ENCODE measurements around the gene TLL1. TPM values are rescaled to one million over a fixed set of nuclear protein-coding genes. Genes with fewer than 3 reads are reported as not detected.

Gene TLL1
- polyA plus RNA-seq, 1 experiment = not detected

DNA sequence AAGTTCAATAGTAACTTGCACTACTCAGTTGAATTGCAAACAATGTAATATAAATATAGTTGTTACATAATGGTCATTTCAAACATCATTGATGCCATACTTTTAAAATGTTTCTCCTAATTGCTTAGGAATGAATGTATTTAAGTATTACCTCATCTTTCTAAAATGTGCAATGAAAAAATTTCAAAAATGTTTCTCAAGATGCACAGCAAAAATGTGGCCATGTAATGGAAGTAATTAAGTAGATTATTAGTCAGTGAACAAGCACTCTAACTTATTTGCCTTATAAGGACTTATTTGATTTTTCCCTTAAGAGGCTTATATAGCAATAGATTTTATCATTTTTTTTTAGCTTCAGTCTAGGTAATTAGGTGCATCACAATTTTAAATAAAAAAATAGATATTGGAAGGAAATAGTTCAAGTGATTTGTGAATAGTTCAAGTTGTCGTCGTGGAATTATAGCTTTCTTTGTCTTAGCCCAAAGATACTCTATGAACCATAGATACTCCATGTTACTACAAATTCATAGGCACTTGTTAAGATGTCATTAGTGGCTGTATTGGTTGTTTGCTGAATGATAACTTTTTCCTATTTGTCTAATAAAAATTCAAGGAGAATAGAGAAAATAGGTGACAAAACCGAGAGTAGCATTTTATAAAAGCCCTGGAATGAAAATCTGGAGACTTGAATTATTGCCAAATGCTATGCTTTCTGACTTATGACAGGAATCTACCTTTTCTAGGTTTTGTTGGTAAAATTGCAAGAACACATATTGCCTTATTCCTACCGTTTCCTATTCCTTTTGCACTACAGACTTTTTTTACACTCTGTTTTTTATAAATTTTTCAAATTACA lies 118.5 kb downstream of the TLL1 start:
- Histone ChIP-seq H3K9me3 (ENCODE audit: control insufficient read depth, insufficient read depth, low read length) (no peaks in the 10 kb centered on the region), H3K4me3 (ENCODE audit: low read depth, low read length) (no peak overlapping the region), H3K27me3 (ENCODE audit: control insufficient read depth, insufficient read depth, low read length) (no peaks in the 10 kb centered on the region), H3K27ac (ENCODE audit: low read depth, low read length) (no peak overlapping the region)
- DNase-seq (ENCODE audit: low read depth, low spot score) = no peak
- TF ChIP-seq, protein P1, sequence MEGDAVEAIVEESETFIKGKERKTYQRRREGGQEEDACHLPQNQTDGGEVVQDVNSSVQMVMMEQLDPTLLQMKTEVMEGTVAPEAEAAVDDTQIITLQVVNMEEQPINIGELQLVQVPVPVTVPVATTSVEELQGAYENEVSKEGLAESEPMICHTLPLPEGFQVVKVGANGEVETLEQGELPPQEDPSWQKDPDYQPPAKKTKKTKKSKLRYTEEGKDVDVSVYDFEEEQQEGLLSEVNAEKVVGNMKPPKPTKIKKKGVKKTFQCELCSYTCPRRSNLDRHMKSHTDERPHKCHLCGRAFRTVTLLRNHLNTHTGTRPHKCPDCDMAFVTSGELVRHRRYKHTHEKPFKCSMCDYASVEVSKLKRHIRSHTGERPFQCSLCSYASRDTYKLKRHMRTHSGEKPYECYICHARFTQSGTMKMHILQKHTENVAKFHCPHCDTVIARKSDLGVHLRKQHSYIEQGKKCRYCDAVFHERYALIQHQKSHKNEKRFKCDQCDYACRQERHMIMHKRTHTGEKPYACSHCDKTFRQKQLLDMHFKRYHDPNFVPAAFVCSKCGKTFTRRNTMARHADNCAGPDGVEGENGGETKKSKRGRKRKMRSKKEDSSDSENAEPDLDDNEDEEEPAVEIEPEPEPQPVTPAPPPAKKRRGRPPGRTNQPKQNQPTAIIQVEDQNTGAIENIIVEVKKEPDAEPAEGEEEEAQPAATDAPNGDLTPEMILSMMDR (IDR thresholded peaks at IDR 0.05; ENCODE audit: low read depth, low read length) = no peak
- POLR2A ChIA-PET = no interaction called here
- CTCF ChIA-PET = no interaction called here

DNA sequence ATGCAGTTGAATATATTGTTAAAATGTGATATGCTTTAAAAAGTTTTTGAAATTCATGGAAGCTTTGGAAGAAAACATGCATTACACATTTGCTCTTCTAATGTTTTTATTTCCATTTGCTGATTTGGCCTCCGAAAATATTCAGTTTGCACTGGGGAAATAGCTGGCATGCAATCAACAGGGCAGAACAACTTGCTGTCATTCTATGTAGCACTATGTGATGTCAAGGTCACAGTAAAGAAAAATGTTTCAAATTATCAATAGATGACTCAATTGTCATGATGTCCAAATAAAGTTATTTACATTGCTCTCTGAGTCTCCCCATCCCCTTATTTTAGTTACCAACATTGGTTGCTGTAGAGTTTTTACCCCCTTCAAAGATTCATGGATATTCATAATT lies 119.2 kb downstream of the TLL1 start:
- no peak overlapping the region for H3K4me3 ChIP-seq (ENCODE audit: low read depth, low read length)
- H3K9me3 ChIP-seq (ENCODE audit: control insufficient read depth, insufficient read depth, low read length) = no peaks in the 10 kb centered on the region
- POLR2A ChIA-PET = no interaction called here

DNA sequence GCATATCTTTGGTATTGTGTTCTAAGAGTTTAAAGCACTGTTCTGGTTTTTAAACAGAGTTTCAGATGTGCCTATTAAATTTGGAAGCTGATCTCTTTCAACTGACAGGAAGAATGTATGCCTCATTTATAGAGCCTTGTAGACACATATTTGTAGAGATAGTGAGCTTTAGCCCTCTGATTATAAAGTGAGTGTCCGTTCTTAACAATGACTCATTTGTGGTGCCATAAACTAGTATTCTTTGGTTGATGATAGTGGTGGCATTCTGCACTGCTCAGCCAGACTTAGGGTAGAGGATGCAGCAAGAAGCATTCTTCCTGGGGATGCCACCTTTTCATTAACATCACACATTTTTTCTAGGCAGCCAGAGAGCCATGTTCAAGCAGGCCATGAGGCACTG lies 121.7 kb downstream of the TLL1 start:
- no peak overlapping the region for H3K4me3 ChIP-seq (ENCODE audit: low read depth, low read length)
- ChIA-PET POLR2A (no interaction called here), CTCF (no interaction called here)
- no peaks in the 10 kb centered on the region for H3K9me3 ChIP-seq (ENCODE audit: control insufficient read depth, insufficient read depth, low read length)
- H3K27me3 ChIP-seq (ENCODE audit: control insufficient read depth, insufficient read depth, low read length) = no peaks in the 10 kb centered on the region
- DNase-seq (ENCODE audit: low read depth, low spot score) = no peak
- H3K27ac ChIP-seq (ENCODE audit: low read depth, low read length) = no peak overlapping the region
- TF ChIP-seq, protein P1 (IDR thresholded peaks at IDR 0.05; ENCODE audit: low read depth, low read length) = no peak

More for the DNA sequence above, 119.2 kb downstream of the TLL1 start:
- CTCF ChIA-PET = no interaction called here
- Histone ChIP-seq H3K27ac (ENCODE audit: low read depth, low read length) (no peak overlapping the region), H3K27me3 (ENCODE audit: control insufficient read depth, insufficient read depth, low read length) (no peaks in the 10 kb centered on the region)
- TF ChIP-seq, protein P1 (IDR thresholded peaks at IDR 0.05; ENCODE audit: low read depth, low read length) = no peak
- DNase-seq (ENCODE audit: low read depth, low spot score) = no peak

DNA sequence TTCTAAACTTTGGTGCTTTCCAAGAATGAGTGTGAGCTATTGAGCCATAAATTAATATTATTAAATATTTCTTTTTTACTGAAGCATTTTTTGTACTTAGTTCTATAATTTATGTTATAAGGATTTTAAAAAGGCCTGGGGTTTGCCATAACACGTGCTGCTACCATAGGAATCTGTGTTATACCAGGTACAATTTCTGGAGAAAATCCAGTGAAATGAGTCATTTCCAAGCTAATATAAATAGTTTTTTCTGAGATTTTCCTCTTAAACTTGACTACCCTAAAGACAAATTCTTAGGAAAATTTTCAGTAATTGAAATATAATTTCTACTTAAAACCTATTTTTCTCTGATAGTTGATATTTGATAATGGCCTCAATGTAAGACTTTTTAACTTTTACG lies 130.8 kb downstream of the TLL1 start:
- no peaks in the 10 kb centered on the region for H3K9me3 ChIP-seq (ENCODE audit: control insufficient read depth, insufficient read depth, low read length)
- no peaks in the 10 kb centered on the region for H3K27me3 ChIP-seq (ENCODE audit: control insufficient read depth, insufficient read depth, low read length)
- no peak overlapping the region for H3K4me3 ChIP-seq (ENCODE audit: low read depth, low read length)
- CTCF ChIA-PET = no interaction called here
- no peak overlapping the region for H3K27ac ChIP-seq (ENCODE audit: low read depth, low read length)
- TF ChIP-seq, protein P1 (IDR thresholded peaks at IDR 0.05; ENCODE audit: low read depth, low read length) = no peak
- POLR2A ChIA-PET = no interaction called here
- DNase-seq (ENCODE audit: low read depth, low spot score) = no peak

DNA sequence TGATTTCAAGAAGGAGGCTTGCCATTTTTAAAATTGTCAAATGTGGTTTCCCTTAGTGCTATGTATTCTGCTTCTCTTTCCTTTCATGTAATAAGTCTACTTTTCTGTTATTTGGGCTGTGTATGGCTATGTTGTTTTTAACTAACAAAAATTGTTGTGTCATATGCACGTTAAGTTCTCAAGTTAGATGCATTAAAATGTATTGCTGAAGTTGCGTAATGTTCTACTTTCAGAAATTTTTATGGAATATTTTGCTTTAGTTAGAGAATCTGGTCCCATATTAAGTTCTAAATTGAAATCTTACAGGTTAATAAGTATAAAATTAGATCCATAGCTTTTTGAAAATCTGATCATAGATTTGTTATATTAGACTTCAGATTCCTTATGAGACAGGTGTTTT lies 133.2 kb downstream of the TLL1 start:
- no peak overlapping the region for H3K27ac ChIP-seq (ENCODE audit: low read depth, low read length)
- TF ChIP-seq, protein P1 (IDR thresholded peaks at IDR 0.05; ENCODE audit: low read depth, low read length) = no peak
- H3K27me3 ChIP-seq (ENCODE audit: control insufficient read depth, insufficient read depth, low read length) = no peaks in the 10 kb centered on the region
- POLR2A ChIA-PET = no interaction called here
- no peak overlapping the region for H3K4me3 ChIP-seq (ENCODE audit: low read depth, low read length)
- H3K9me3 ChIP-seq (ENCODE audit: control insufficient read depth, insufficient read depth, low read length) = no peaks in the 10 kb centered on the region
- no peak for DNase-seq (ENCODE audit: low read depth, low spot score)
- CTCF ChIA-PET = no interaction called here

All from AG04450 (cell line).